Spleen (tissue), 7 donors: ENCODE data around the gene EXOC4.

Source experiments
- CTCF ChIP-seq, 11 experiments: fragments of 200-600 bp in 7 of 11; fragments of 450-650 bp in 4 of 11; sonication (generic) in 4 of 11; IDR thresholded peaks in 8 of 11; conservative IDR thresholded peaks in 3 of 11; 1 replicate in 7 of 11; 2 replicates in 4 of 11; pipeline versions ENCODE4 v1.4.0 to v1.8.0; 2016 to 2021; ENCODE audit warnings: antibody characterized with exemption in 11 of 11, inconsistent platforms in 4 of 11, mild to moderate bottlenecking in 1 of 11
- POLR2AphosphoS5 ChIP-seq, 3 donors: sonication (generic); formaldehyde crosslinking; IDR thresholded peaks; one replicate each; pipeline ENCODE4 v1.5.1; 2017; ENCODE audit warnings: antibody characterized with exemption in 3 of 3
- donor health status: DM: no; HTN: no; CAD: no; lungs with moderate emphysema.
- donor health status: DM: no; HTN: no; CAD: no.
- donor health status: DM: no; HTN: no; CAD: no.

- TF ChIP-seq POLR2AphosphoS5 (IDR thresholded peaks at IDR 0.05) (no peak), CTCF (IDR thresholded peaks at IDR 0.05 in 8 of 11, conservative IDR thresholded peaks at IDR 0.05 in 3 of 11) (no peak)
Observed at GRCh38 chr7:133319842-133320241, 67.0 kb downstream of the EXOC4 start.
